GM19043 (cell line): Measurements from ENCODE around the gene INPP5A.
"Not testable (repeated sequence)": the region's sequence is repeated elsewhere in the genome, so short reads cannot be mapped to it uniquely, and the experiment has no call there.

Experiments used
- ATAC-seq: cut with Tn5 transposase; IDR thresholded peaks from one replicate; pipeline ENCODE4 v1.9.1; 2021; ENCODE audit warnings: low read depth; ENCODE audit not compliant: unreplicated experiment

INPP5A gene

GRCh38 chr10:132591166-132591971, 53.8 kb downstream of the INPP5A start:
- ATAC-seq = no peak

- no peak for ATAC-seq
Measured at GRCh38 chr10:132592790-132593383, 55.3 kb downstream of the INPP5A start.

DNA sequence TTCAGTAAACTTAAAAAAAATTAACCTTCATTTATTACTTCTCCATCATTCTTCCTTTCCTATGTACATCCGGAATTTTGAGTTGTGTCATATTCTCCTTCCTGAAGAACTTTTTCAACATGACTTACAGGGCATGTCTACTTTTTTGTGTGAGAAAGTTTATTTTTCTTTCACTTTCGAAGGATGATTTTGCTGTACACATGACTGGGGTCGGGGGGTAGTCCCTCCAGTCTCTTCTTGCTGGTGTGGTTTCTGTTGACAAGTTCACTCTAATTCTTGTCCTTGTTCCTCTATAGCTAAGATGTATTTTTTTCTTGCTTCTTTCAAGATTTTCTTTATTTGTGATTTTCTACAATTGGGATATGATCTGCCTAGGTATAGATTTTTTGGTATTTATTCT, 55.8 kb downstream of the INPP5A start:
- peak; percentile 63 for ATAC-seq

GRCh38 chr10:132593900-132594876, 56.6 kb downstream of the INPP5A start:
- peak; percentile 70 for ATAC-seq

- ATAC-seq = no peak
Measured at GRCh38 chr10:132595021-132595420, 57.4 kb downstream of the INPP5A start.

GRCh38 chr10:132595854-132596253, 58.3 kb downstream of the INPP5A start:
- no peak for ATAC-seq

- ATAC-seq = no peak
Measured at GRCh38 chr10:132596742-132597279, 59.2 kb downstream of the INPP5A start.

- no peak for ATAC-seq
Measured at GRCh38 chr10:132597654-132598053, 60.1 kb downstream of the INPP5A start.

DNA sequence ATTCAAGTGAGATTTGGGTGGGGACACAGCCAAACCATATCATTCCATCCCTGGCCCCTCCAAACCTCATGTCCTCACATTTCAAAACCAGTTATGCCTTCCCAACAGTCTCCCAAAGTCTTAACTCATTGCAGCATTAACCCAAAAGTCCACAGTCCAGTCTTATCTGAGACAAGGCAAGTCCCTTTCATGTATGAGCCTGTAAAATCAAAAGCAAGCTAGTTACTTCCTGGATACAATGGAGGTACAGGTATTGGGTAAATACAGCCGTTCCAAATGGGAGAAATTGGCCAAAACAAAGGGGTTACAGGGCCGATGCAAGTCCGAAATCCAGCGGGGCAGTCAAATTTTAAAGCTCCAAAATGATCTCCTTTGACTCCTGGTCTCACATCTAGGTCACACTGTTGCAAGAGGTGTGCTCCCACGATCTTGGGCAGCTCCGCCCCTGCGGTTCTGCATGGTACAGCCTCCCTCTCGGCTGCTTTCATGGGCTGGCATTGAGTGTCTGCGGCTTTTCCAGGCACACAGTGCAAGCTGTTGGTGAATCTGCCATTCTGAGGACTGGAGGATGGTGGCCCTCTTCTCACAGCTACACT, 61.5 kb downstream of the INPP5A start:
- not testable (repeated sequence) for ATAC-seq

GRCh38 chr10:132599732-132600131, 62.1 kb downstream of the INPP5A start:
- no peak for ATAC-seq

- no peak for ATAC-seq
Measured at GRCh38 chr10:132600416-132600815, 62.8 kb downstream of the INPP5A start.

GRCh38 chr10:132601567-132601966, 64.0 kb downstream of the INPP5A start:
- no peak for ATAC-seq

GRCh38 chr10:132602614-132603013, 65.0 kb downstream of the INPP5A start:
- no peak for ATAC-seq

GRCh38 chr10:132603851-132604533, 66.4 kb downstream of the INPP5A start:
- no peak for ATAC-seq

DNA sequence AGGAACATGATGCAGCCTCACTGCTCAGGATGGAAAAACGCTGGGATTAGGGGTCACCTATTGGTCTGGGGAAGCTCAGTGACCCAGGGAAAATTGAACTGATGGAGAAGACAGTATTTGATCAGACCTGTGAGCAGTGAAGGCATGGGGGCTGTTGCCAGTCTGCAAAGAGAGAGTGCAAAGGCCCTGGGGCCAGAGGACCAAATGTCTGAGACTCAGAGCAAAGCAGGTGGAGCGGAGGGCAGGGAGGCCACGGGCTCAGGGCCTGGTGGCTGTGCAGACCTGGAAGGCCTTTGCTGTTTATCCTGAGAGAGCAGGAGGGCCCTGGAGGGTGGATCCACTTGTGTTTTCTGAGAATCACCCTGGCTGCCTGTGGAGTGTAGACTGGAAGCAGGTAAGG, 67.1 kb downstream of the INPP5A start:
- ATAC-seq = no peak

DNA sequence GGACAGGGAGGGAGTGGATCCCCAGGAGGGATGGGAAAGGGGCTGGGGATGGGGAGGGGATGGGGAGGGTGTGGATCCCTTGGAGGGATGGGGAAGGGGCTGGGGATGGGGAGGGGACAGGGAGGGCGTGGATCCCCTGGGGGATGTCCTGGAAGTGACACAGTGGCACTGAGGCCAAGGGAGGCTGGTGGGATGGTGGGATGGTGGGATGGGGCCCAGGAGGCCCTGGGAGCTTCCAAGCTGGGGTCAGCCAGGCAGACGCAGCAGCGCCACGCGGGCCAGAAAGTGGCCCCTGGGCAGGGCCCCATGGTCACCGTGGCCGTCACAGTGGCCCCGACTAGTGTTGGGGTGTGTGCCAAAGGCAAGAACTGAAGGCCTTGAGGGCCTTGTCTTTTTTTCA, 67.8 kb downstream of the INPP5A start:
- no peak for ATAC-seq

DNA sequence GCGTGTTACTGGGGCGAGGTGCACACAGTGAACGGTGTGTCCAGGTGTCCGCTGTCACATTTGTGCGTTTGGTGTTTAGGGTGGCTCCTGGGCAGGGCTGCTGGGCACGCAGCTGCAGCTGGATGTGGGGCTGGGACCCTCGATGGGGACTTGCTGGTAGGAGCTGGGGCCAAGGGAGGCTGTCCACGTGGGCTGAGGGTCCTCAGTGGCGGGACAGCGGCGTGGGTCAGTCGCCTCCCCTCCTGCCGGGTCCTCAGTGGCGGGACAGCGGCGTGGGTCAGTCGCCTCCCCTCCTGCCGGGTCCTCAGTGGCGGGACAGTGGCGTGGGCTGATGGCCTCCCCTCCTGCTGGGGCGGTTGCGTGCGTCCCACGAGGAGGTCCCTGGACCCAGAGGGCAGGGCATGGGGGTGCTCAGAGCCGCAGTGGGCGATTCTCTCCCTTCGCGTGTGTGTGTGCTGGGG, 68.5 kb downstream of the INPP5A start:
- ATAC-seq = no peak

DNA sequence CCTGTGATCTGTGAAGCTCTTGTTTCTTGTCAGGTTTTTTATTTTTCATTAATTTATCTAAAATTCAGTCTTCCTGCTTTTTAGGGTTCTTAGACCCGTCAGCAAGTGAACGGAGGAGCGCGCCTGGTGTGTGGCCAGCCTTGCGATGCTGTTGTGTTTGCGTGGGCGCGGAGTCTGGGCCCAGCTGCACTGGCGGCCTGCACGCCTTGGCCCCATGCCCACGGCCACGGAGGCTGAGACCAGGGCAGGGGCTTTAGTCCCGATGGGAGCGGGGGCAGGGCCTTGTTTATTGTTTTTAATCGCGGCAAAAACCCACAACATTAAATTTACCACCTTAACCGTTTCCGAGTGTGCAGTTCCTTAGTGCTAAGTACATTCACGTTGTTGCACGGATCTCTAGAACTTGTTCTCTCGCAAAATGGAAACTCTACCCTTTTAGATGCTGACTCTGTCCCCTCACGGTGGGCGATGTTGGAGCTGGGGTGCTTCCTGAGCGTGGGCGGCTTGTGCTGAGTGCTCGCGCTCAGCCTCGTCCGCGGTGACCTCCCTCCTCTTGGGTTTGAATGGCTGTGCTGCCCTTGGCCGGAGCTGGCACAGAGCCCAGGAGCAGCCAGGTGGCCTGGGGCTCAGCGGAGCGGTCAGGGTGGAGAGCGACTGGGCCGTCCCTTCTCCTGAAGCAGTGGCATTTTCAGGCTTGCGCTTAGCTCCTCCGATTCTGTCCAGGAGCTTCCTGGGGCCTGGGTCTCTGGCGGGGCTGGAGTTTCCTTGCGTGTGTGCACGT, 69.1 kb downstream of the INPP5A start:
- no peak for ATAC-seq

DNA sequence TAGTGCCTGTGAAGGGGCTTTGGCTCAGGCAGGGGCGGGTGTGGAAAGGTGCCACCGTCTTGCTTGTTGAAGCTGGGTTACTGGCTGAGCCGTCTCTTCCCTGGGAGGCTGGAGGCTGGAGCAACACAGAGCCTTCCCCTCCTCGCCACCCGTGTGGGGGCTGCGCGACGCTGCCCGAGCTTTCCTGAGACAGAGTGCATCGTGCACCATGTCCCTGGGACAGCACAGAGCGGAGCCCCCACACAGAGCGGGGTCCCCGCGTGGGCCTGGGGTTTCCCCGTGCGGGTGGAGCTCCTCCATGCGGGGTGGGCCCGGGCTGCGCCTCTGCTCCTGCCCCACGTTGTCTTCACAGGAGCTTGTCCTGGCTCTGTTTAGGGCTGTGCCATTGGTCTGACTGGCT, 69.9 kb downstream of the INPP5A start:
- ATAC-seq = no peak
